ENCODE data around the gene ROR1. TPM values are rescaled to one million over a fixed set of nuclear protein-coding genes. Genes with fewer than 3 reads are reported as not detected.

The ROR1 gene
- total RNA-seq, 2 experiments from 2014 or later: not detected

DNA sequence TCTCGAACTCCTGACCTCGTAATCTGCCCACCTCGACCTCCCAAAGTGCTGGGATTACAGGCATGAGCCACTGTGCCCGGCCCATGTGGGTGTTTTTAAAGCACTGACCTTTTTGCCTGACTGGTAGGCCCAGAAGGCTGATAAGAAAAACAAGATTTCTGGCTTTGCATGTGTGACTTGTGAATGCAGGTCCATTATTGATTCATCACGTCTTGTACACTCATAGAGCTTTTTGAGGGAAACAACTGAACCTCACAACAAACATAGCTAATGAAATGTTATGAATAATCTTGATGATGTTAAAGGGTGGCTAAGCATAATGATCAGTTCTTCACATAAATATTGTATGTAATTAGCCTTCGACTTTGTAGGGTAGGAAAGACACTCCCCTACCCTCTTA, 288.7 kb downstream of the ROR1 start:
- intact Hi-C loops (cut with micrococcal nuclease): no loop called here
- no peaks in the 10 kb centered on the region for H3K4me1 Mint-ChIP-seq (ENCODE audit: low read depth)
- CTCF ChIA-PET: no interaction called here

DNA sequence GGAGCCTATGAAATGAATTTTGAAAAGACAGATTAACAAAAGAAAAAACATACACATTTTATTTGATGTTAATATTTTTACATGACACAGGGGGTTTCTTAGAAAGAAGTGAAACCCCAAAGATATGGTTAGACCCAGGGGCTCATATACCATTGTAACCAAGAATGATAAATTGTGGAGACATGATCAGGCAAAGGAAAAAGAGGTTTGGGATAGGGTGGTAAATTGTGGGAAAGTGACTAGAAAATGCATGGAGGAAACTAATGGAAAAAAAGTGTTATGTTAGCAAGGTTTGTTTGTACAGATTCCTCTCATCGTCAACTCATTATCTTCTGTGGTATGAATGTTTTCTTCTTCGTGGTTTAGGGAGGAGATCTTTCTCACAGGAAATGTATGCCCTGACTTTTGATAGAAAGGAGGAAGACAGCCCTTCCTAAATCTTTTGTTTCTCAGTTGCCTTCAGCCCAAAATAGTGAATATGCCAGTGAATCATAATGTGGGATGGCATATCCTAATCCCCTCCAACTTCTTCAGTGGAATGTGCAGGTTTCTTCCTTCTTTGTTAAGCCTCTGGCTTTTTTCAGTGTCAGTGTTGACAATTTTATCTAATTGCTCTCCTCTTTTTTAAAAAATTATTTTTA, 289.2 kb downstream of the ROR1 start:
- ChIA-PET POLR2A (no interaction called here), CTCF (no interaction called here)
- H3K27me3 Mint-ChIP-seq: peaks cover 1% of the 10 kb centered on the region
- H3K4me3 Mint-ChIP-seq: no peak overlapping the region
- no peaks in the 10 kb centered on the region for H3K36me3 Mint-ChIP-seq (ENCODE audit: low read depth)
- no peak for DNase-seq
- H3K27ac Mint-ChIP-seq: no peak overlapping the region
- TF ChIP-seq, protein P1, sequence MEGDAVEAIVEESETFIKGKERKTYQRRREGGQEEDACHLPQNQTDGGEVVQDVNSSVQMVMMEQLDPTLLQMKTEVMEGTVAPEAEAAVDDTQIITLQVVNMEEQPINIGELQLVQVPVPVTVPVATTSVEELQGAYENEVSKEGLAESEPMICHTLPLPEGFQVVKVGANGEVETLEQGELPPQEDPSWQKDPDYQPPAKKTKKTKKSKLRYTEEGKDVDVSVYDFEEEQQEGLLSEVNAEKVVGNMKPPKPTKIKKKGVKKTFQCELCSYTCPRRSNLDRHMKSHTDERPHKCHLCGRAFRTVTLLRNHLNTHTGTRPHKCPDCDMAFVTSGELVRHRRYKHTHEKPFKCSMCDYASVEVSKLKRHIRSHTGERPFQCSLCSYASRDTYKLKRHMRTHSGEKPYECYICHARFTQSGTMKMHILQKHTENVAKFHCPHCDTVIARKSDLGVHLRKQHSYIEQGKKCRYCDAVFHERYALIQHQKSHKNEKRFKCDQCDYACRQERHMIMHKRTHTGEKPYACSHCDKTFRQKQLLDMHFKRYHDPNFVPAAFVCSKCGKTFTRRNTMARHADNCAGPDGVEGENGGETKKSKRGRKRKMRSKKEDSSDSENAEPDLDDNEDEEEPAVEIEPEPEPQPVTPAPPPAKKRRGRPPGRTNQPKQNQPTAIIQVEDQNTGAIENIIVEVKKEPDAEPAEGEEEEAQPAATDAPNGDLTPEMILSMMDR (IDR thresholded peaks at IDR 0.05): no peak
- ATAC-seq: no peak
- intact Hi-C loops (cut with micrococcal nuclease): no loop called here
- H3K4me1 Mint-ChIP-seq (ENCODE audit: low read depth): no peaks in the 10 kb centered on the region
- no peaks in the 10 kb centered on the region for H3K9me3 Mint-ChIP-seq

More for the DNA sequence above, 288.7 kb downstream of the ROR1 start:
- no peak for ATAC-seq
- TF ChIP-seq, protein P1 (IDR thresholded peaks at IDR 0.05): no peak
- peaks cover 3% of the 10 kb centered on the region for H3K27me3 Mint-ChIP-seq
- H3K36me3 Mint-ChIP-seq (ENCODE audit: low read depth): no peaks in the 10 kb centered on the region
- no peaks in the 10 kb centered on the region for H3K9me3 Mint-ChIP-seq
- H3K4me3 Mint-ChIP-seq: no peak overlapping the region
- H3K27ac Mint-ChIP-seq: no peak overlapping the region
- DNase-seq: no peak
- POLR2A ChIA-PET: no interaction called here

DNA sequence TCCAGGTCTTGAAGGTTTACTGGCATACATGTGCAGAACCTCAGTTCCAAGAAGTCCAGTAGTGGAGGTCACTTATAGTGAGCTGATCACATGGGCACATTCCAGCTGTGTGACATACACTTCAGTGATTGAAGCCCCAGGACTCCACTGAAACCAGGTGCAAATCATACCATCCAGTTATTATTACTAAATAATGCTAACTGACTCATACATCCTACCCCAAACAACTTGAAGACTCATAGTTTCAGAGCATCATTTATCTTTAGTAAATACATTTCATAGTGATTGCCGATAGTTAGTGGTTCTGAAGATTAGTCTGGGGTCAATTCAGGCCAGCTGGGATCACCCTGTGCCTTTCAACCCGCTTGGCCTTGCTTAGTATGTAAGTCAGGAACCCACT, 291.8 kb downstream of the ROR1 start:
- TF ChIP-seq, protein P1 (IDR thresholded peaks at IDR 0.05): no peak
- no peak overlapping the region for H3K4me3 Mint-ChIP-seq
- DNase-seq (no peak), ATAC-seq (no peak)
- ChIA-PET CTCF (interaction anchor here (1.2 kb wide), 1 partner anchor 8 kb away, joined by 3 read pairs; no protein-coding TSS in a partner anchor), POLR2A (no interaction called here)
- no peaks in the 10 kb centered on the region for H3K9me3 Mint-ChIP-seq
- H3K4me1 Mint-ChIP-seq (ENCODE audit: low read depth): no peaks in the 10 kb centered on the region
- intact Hi-C loops (cut with micrococcal nuclease): no loop called here
- H3K27ac Mint-ChIP-seq: no peak overlapping the region
- H3K36me3 Mint-ChIP-seq (ENCODE audit: low read depth): no peaks in the 10 kb centered on the region
- H3K27me3 Mint-ChIP-seq: no peaks in the 10 kb centered on the region

DNA sequence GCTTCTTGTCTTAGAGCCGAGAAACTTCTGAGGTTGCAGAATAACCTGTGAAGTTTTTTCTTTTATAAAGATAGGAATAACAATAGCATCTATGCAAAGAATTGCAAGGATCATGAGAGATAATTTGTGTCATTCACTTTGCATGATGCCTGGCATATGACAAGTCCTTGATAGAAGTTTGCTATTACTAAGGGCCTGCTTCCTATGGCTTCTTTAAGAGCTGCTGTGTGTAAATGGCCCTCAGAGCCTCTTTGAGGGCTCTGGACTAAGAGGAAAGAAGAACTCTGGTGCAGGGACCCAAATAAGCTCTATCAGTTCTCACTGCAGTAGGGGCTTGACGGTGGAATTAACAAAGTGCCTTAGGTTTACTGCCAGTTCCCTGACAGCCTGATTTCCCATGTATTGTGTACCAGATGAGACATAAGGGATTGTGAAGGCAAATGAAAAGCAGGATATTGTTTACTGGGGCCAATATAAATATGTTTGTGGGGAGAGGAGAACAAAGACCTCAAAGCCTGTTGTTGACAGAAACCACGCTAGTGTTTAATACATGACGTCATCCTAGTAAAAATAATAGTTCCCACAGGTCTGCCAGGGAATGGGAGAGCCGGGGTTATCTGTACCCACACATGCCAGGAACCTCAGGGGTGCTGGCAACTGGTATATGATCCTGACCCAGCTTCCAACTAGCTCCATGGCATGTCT, 298.4 kb downstream of the ROR1 start:
- POLR2A ChIA-PET: no interaction called here
- no peak overlapping the region for H3K4me3 Mint-ChIP-seq

DNA sequence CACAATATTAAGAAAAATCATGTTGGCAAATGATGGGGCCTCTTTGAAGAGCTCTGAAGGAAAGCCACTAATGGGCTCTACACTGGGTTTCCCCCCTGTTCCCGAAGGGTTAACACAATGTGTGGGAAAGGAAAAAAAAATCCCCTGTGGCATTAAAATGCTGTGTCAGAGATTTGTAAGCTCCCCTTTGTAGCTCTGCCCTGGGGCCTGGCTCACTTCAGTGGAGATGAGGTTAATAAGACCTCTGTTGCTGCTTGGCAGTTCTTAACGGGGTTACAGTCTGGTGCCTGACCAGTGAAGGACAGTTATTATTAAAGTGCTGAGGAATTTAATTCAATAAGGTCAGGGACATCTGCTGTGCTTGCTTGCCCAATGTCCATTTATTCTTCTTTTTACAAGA, 299.9 kb downstream of the ROR1 start:
- ChIA-PET POLR2A (no interaction called here), CTCF (interaction anchor here (1.3 kb wide), 1 partner anchor 9 kb away, joined by 3 read pairs; no protein-coding TSS in a partner anchor)
- DNase-seq (no peak), ATAC-seq (no peak)
- Mint-ChIP-seq H3K27me3 (no peaks in the 10 kb centered on the region), H3K27ac (no peak overlapping the region), H3K4me1 (ENCODE audit: low read depth) (no peaks in the 10 kb centered on the region), H3K4me3 (no peak overlapping the region), H3K36me3 (ENCODE audit: low read depth) (no peaks in the 10 kb centered on the region), H3K9me3 (no peaks in the 10 kb centered on the region)
- TF ChIP-seq, protein P1 (IDR thresholded peaks at IDR 0.05): no peak
- intact Hi-C loops (cut with micrococcal nuclease): no loop called here

More for the DNA sequence above, 298.4 kb downstream of the ROR1 start:
- no peaks in the 10 kb centered on the region for H3K4me1 Mint-ChIP-seq (ENCODE audit: low read depth)
- ATAC-seq: no peak
- TF ChIP-seq, protein P1 (IDR thresholded peaks at IDR 0.05): no peak
- no peaks in the 10 kb centered on the region for H3K27me3 Mint-ChIP-seq
- H3K36me3 Mint-ChIP-seq (ENCODE audit: low read depth): no peaks in the 10 kb centered on the region
- no peaks in the 10 kb centered on the region for H3K9me3 Mint-ChIP-seq
- DNase-seq: no peak
- CTCF ChIA-PET: no interaction called here
- H3K27ac Mint-ChIP-seq: no peak overlapping the region
- intact Hi-C loops (cut with micrococcal nuclease): no loop called here

Data from activated CD8-positive, alpha-beta T cell treated with anti-CD3 and anti-CD28 coated beads for 36 hours (primary cell).